ENCODE data around the gene OR51F2. TPM values are rescaled to one million over a fixed set of nuclear protein-coding genes. Genes with fewer than 3 reads are reported as not detected.
"Not testable (repeated sequence)": the region's sequence is repeated elsewhere in the genome, so short reads cannot be mapped to it uniquely, and the experiment has no call there.

The OR51F2 gene, protein sequence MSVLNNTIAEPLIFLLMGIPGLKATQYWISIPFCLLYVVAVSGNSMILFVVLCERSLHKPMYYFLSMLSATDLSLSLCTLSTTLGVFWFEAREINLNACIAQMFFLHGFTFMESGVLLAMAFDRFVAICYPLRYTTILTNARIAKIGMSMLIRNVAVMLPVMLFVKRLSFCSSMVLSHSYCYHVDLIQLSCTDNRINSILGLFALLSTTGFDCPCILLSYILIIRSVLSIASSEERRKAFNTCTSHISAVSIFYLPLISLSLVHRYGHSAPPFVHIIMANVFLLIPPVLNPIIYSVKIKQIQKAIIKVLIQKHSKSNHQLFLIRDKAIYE
- not detected for total RNA-seq
- not detected for polyA plus RNA-seq
- 0 reads per million in 6 experiments for total RNA-seq

DNA sequence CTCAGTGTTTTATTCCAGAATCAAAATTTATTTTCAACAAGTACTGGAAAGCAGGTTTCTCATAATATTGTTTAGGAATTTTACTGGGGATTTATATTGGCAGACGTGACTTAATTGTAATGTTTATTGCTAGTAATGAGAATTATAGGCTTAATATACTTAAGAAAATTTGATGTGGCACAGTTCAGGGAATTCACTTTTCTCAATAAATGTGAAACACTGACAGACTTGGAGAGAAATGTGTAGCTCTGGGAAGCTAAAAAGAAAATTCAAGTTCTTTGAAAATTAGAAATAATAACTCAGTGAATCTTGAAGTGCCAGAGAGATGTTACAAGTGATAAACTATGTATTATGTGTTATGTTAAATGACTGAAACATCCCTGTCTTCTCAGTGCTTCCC lies at the start of gene OR51F2:
TSS of gene OR51F2 (plus strand) at position 301 of the 400 bp plus-strand sequence. CDS start 101 bp downstream, outside the sequence.
- H3K36me3 Mint-ChIP-seq, result no peaks in the 10 kb centered on the region
- ATAC-seq, result no peak
- H3K4me1 Mint-ChIP-seq, result no peaks in the 10 kb centered on the region
- H3K4me3 Mint-ChIP-seq, result no peak within 1 kb of the TSS
- H3K9me3 Mint-ChIP-seq, result peaks cover 0 to 3% (median 0%) of the 10 kb centered on the region in 9 donors
- no peak for DNase-seq
- POLR2A ChIA-PET, result no interaction called here
- no peak within 1 kb of the TSS for H3K27ac Mint-ChIP-seq
- peaks cover 4 to 40% (median 7%) of the 10 kb centered on the region in 5 donors for H3K27me3 Mint-ChIP-seq

DNA sequence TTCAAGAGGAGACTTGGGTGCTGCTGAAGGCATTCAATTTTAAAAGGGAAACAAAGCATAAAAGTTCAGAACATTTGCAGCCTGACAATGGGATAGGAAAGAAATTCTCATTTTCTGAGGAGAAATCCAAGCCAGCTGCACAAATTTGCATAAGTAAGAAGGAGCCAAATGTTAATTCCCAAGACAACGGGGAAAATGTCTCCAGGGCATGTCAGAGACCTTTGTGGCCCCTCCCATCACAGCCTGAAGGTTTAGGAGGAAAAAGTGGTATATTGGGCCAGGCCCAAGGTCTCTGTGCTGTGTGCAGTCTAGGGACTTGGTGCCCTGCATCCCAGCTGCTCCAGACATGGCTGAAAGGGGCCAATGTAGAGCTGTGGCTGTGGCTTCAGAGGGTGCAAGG lies 38.7 kb upstream of the OR51F2 start:
- POLR2A ChIA-PET, result no interaction called here
- peaks cover 0 to 29% (median 7%) of the 10 kb centered on the region in 9 donors for H3K9me3 Mint-ChIP-seq
- no peak for ATAC-seq

DNA sequence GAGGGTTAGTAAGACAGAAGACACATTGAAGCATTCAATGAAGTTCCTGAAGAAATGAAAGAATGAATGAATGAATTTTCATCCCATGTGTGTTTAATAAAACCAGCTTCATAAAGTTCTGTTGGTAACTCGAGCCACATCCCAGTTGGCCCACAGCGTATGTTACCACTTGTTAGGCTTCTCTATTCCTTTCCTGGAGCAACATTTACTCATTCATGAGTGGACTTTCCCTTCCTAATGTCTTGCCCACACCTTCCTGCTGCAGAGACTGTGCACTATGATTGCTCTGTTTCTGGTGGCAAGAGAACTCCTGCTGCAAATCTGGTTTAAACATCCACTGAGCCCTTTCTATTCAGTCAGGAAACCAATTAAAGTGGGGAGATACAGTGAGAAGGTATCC lies 23.9 kb upstream of the OR51F2 start:
- Mint-ChIP-seq H3K4me3 (no peak overlapping the region), H3K4me1 (no peaks in the 10 kb centered on the region), H3K27me3 (peaks cover 0 to 12% (median 3%) of the 10 kb centered on the region in 5 donors), H3K9me3 (peaks cover 0 to 3% (median 0%) of the 10 kb centered on the region in 9 donors), H3K27ac (no peak overlapping the region), H3K36me3 (no peaks in the 10 kb centered on the region)
- DNase-seq, result no peak
- POLR2A ChIA-PET, result no interaction called here
- no peak for ATAC-seq

More for the DNA sequence above, 38.7 kb upstream of the OR51F2 start:
- Mint-ChIP-seq H3K36me3 (no peaks in the 10 kb centered on the region), H3K27ac (no peak overlapping the region), H3K4me3 (no peak overlapping the region), H3K27me3 (peaks cover 1 to 44% (median 18%) of the 10 kb centered on the region in 5 donors), H3K4me1 (no peaks in the 10 kb centered on the region)
- DNase-seq, result no peak

DNA sequence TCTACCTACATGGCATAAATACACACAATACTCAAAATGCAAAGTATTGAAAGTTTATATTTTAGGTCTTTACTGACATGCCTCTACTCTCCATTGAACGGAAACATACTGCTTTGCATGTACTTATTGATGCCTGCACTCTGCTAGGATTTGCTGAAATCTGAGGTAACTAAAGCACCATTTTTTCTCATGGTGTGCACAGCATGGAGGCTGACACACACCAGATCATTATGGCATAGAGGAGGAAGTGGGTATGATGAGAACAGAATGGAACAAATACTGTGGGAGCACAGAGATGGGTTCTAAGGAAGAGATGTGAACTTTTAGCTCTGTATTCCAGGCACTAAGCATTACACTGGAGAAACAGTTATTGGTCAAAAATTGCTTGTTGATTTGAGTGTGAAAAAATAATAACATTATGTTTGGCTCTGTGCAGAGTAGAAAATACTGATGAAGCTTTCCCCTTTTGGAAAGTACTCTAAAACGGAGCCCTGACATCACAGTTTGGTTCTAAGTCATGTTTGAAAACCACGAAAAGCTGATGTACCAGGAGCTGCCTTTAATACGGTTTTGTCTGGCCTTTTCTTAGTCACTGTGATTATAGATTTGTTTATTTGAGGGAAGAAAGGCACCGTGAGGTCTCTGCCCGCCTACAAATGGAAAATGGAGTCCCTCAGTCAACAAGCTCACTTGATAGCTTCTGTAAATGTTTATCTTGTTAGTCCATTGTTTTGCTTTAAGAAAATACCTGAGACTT lies 22.5 kb upstream of the OR51F2 start:
- H3K36me3 Mint-ChIP-seq, result no peaks in the 10 kb centered on the region
- DNase-seq, result no peak
- H3K27me3 Mint-ChIP-seq, result peaks cover 3 to 16% (median 3%) of the 10 kb centered on the region in 5 donors
- POLR2A ChIA-PET, result no interaction called here
- no peak overlapping the region for H3K27ac Mint-ChIP-seq
- H3K4me3 Mint-ChIP-seq, result no peak overlapping the region
- no peaks in the 10 kb centered on the region for H3K4me1 Mint-ChIP-seq
- no peak for ATAC-seq
- H3K9me3 Mint-ChIP-seq, result peaks cover 0 to 8% (median 0%) of the 10 kb centered on the region in 9 donors

DNA sequence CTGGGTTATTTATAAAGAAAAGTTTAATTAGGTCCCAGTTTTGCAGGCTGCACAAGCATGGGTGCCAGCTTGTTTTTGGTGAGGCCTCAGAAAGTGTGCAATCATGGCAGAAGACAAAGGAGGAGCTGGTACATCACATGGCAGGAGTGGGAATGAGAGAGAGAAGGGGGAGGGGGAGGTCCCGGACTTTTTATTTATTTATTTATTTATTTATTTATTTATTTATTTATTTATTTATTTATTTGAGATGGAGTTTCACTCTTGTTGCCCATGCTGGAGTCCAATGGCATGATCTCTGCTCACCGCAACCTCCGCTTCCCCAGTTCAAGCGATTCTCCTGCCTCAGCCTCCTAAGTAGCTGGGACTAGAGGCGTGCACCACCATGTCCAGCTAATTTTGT lies 19.8 kb upstream of the OR51F2 start:
- ATAC-seq, H3K4me3 Mint-ChIP-seq, H3K27ac Mint-ChIP-seq, POLR2A ChIA-PET, H3K36me3 Mint-ChIP-seq, H3K4me1 Mint-ChIP-seq, DNase-seq: not testable (repeated sequence)
- peaks cover 3 to 18% (median 8%) of the 10 kb centered on the region in 5 donors for H3K27me3 Mint-ChIP-seq
- peaks cover 0 to 14% (median 0%) of the 10 kb centered on the region in 9 donors for H3K9me3 Mint-ChIP-seq

DNA sequence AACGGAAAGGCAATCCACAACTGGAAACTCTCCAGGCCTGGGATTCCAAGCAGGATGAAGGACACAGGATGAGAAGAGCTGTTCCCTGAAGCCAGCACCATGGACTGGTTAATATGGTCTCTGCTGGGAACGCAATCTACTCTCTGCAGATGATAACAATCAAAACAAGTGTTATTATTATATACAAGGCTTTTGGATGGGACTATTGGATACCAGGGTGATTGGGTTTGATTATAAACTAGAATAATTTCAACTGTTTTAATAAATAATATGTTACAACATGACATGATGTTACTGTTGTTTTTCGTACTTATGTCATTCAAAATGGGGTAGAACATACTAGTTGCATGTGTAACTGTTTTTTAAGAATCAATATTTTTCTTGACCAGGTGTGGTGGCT lies 16.8 kb upstream of the OR51F2 start, which contains the start of gene OR52R1:
TSS of gene OR52R1 (minus strand) at position 101 of the 400 bp plus-strand sequence. CDS start at position 101, 0 bp downstream.
- H3K4me3 Mint-ChIP-seq, result no peak within 1 kb of the TSS
- H3K27me3 Mint-ChIP-seq, result peaks cover 3 to 25% (median 8%) of the 10 kb centered on the region in 5 donors
- peaks cover 0 to 14% (median 0%) of the 10 kb centered on the region in 9 donors for H3K9me3 Mint-ChIP-seq
- H3K4me1 Mint-ChIP-seq, result peaks cover 0 to 2% (median 0%) of the 10 kb centered on the region in 4 donors
- no peak within 1 kb of the TSS for H3K27ac Mint-ChIP-seq
- POLR2A ChIA-PET, result no interaction called here
- H3K36me3 Mint-ChIP-seq, result no peaks in the 10 kb centered on the region
- ATAC-seq (no peak), DNase-seq (no peak)

DNA sequence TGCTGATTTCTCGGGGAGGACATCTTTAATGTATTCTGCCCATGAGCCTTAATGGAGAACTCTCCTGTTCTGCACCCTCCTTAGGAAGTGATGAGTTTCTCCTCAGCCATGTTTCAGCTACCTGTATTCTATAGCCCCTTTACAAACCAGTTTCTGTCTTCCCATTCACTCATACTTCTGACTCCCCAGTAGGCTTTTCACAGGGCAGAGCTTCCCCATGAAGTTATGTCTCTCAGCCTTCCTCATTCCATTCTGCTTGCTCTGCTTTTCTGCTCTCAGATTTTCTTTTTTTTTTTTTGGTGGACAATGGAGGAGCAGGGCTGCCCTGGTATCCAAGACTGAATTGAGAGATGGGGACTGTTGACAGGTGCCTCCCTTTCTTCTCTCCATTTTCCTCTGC lies 12.6 kb upstream of the OR51F2 start:
- no peak overlapping the region for H3K4me3 Mint-ChIP-seq
- peaks cover 0 to 17% (median 6%) of the 10 kb centered on the region in 5 donors for H3K27me3 Mint-ChIP-seq
- H3K9me3 Mint-ChIP-seq, result peaks cover 0 to 8% (median 0%) of the 10 kb centered on the region in 9 donors
- H3K4me1 Mint-ChIP-seq, result peaks cover 0 to 2% (median 0%) of the 10 kb centered on the region in 4 donors
- H3K36me3 Mint-ChIP-seq, result no peaks in the 10 kb centered on the region
- DNase-seq (no peak), ATAC-seq (no peak)
- POLR2A ChIA-PET, result no interaction called here
- H3K27ac Mint-ChIP-seq, result no peak overlapping the region

DNA sequence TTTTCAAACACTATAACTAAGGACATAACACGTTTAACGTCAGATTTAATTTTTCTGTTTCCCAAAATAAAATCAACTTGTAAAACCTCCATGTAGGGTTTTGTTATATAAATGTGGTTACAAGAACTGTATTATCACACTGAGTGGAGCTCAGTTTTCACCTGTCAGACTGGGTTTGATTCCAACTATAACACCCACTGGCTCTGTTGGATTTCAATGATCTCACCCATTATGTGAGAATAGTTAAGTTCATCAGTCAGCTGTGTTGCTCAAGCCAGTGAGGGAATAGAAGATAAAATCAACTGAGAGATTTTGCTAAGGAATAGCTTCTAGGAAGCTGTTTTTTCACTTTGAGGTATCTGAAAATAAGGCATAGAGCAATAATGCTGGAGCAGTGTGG lies 11.9 kb upstream of the OR51F2 start:
- Mint-ChIP-seq H3K9me3 (peaks cover 0 to under 1% (median 0%) of the 10 kb centered on the region in 9 donors), H3K36me3 (no peaks in the 10 kb centered on the region), H3K4me1 (peaks cover 0 to 2% (median 0%) of the 10 kb centered on the region in 4 donors), H3K27me3 (peaks cover 0 to 10% (median 0%) of the 10 kb centered on the region in 5 donors), H3K27ac (no peak overlapping the region), H3K4me3 (no peak overlapping the region)
- no peak for DNase-seq
- POLR2A ChIA-PET, result no interaction called here
- ATAC-seq, result no peak

DNA sequence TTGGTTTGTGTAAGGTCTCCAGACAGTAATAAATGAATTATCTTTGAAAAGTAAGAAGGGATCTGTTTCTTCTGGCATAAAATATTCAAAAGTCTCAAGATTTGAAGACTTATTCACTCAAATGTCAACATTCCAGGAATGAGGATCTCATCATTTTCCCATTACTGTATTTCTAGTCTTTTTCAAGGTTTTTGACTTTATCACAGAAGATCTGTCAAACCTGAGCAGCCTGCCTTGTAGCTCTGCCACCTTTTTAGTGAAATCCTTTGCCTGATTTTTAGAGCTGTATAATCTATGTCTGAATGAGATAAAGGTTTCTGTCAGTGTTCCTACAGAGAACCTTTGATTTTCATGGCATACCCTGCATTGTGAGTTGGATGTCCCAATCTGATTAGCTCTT lies 4.0 kb downstream of the OR51F2 start:
- no peak for ATAC-seq
- peaks cover 0 to 35% (median 4%) of the 10 kb centered on the region in 5 donors for H3K27me3 Mint-ChIP-seq
- no peak for DNase-seq
- H3K4me3 Mint-ChIP-seq, result no peak overlapping the region
- H3K36me3 Mint-ChIP-seq, result no peaks in the 10 kb centered on the region
- no peaks in the 10 kb centered on the region for H3K4me1 Mint-ChIP-seq
- H3K9me3 Mint-ChIP-seq, result peaks cover 0 to 3% (median 0%) of the 10 kb centered on the region in 9 donors
- H3K27ac Mint-ChIP-seq, result no peak overlapping the region
- POLR2A ChIA-PET, result no interaction called here

DNA sequence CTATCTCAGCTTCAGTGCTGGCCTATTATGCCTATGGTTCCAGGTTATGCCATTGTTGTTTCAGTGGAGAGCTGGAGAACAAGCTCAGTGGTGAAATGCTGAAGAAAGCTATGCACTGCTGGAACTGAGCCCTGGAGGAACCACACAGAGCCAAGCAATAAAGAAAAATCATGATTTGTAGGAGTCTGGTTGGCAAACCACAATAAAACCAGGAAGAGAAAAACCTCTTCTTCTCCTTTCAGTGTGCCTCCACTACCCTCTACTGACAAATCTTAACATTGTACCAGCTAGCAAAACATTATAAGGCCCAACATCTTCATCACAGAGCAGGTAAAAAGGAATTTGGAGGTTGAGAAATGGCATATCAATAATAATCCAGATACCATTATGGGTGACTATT lies 5.3 kb downstream of the OR51F2 start:
- Mint-ChIP-seq H3K27ac (no peak overlapping the region), H3K4me3 (no peak overlapping the region), H3K27me3 (peaks cover 0 to 38% (median 4%) of the 10 kb centered on the region in 5 donors), H3K4me1 (no peaks in the 10 kb centered on the region), H3K36me3 (no peaks in the 10 kb centered on the region), H3K9me3 (peaks cover 0 to 3% (median 0%) of the 10 kb centered on the region in 9 donors)
- ATAC-seq (no peak), DNase-seq (no peak)
- POLR2A ChIA-PET, result no interaction called here

DNA sequence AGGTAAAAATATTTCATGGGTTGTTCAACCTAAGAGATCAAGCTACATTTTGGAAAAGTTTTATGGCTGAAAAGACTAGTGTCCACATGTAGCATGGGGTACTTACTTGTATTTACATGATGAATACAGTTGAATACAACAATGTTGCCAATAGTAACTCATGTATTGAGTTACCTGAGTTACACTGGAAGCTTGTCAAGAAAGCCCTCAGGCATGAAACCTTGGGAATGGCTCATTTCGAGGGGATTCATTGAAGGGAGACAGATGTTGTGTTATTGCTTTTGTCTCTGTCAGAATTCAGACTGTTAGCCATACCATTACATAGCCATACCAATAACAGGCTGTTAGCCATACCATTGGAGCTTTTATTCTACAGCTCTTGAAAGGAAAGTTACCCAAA lies 9.2 kb downstream of the OR51F2 start:
- Mint-ChIP-seq H3K4me1 (no peaks in the 10 kb centered on the region), H3K27me3 (peaks cover 0 to 25% (median 6%) of the 10 kb centered on the region in 5 donors), H3K9me3 (no peaks in the 10 kb centered on the region), H3K27ac (no peak overlapping the region), H3K36me3 (no peaks in the 10 kb centered on the region), H3K4me3 (no peak overlapping the region)
- ATAC-seq (no peak), DNase-seq (no peak)
- POLR2A ChIA-PET, result no interaction called here

DNA sequence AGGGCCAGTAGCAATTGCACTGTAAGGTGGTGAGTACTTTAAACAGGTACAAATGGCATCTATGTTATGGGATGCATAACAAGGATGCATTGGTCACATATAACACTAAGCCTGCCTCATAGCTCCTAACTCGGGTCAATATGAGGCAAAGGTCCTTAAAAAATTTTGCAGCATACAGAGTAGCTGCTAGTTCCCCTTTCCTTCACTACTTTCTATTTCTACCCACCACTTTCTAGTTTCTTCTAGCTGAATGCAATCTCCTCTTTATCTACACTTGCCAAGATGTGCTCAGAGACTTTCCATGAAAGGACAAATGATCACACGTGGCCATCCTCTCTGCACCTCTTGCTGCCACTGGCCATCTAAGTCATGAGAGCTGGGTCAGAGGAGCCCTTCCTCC lies 9.8 kb downstream of the OR51F2 start:
- no peak overlapping the region for H3K27ac Mint-ChIP-seq
- H3K27me3 Mint-ChIP-seq, result peaks cover 0 to 24% (median 8%) of the 10 kb centered on the region in 5 donors
- POLR2A ChIA-PET, result no interaction called here
- no peaks in the 10 kb centered on the region for H3K36me3 Mint-ChIP-seq
- no peak for DNase-seq
- H3K4me3 Mint-ChIP-seq, result no peak overlapping the region
- no peaks in the 10 kb centered on the region for H3K4me1 Mint-ChIP-seq
- no peak for ATAC-seq
- no peaks in the 10 kb centered on the region for H3K9me3 Mint-ChIP-seq

Measured in naive thymus-derived CD8-positive, alpha-beta T cell (primary cell).